Heart left ventricle (tissue), 13 donors: ENCODE data around the gene ISG20L2.

Experiments
- CTCF ChIP-seq, 12 donors: fragments of 200-600 bp; sonication (generic) in 4 of 12; IDR thresholded peaks; one replicate each; pipeline versions ENCODE4 v1.5.0 to v1.8.0; 2018 to 2022; ENCODE audit warnings: antibody characterized with exemption in 12 of 12, mild to moderate bottlenecking in 5 of 12
- POLR2A ChIP-seq, 2 donors: fragments of 450-650 bp; IDR thresholded peaks; one replicate each; pipeline ENCODE4 v1.6.1; 2017; ENCODE audit warnings: antibody characterized with exemption in 2 of 2, mild to moderate bottlenecking in 2 of 2, moderate library complexity in 2 of 2
- donor health status: ischemic (EF 13 %, LVEDD 7.1; RV severe dilation, severe dysfunction).
- donor health status: DM: no; HTN: yes; CAD: no.
- donor health status: DM: no; HTN: no; CAD: no.
- donor health status: ischemic (EF 25% LVEDD 6.9; RV normal size, moderate dysfunction).
- donor health status: ischemic (EF 25% LVEDD 5.7; RV mildly dilated, moderate dysfunction).
- donor health status: ischemic (EF 35%, LVEDD 5.7; RV mildly dilated, moderate dysfunction).
- donor health status: nonischemic (EF 11% LVEDD 7.7; RV severe dilation, severe dysfunction).
- donor health status: DM: yes; HTN: yes; CAD: no.
- donor health status: PGD.
- donor health status: ischemic (EF 29% LVEDD 5.4; RV normal size, mild dysfunction).
- donor health status: nonischemic (EF 23%, LVEDD 6.1; RV moderate dilation, normal function).

GRCh38 chr1:156767101-156767878 lies 38.7 kb upstream of the ISG20L2 start, which contains the start of gene PRCC:
- peak in 1 of 2 donors; percentile 40 for TF ChIP-seq POLR2A (IDR thresholded peaks at IDR 0.05)
- no peak for TF ChIP-seq CTCF (IDR thresholded peaks at IDR 0.05)
